ENCODE results near the gene ESYT1. TPM values are rescaled to one million over a fixed set of nuclear protein-coding genes. Genes with fewer than 3 reads are reported as not detected.

The ESYT1 gene
- total and polyA plus RNA-seq, 9 of the 15 experiments (the other 6 are each of a cell fraction or from before 2014, with no cell fraction given), result 132 to 420 (median 164) TPM

DNA sequence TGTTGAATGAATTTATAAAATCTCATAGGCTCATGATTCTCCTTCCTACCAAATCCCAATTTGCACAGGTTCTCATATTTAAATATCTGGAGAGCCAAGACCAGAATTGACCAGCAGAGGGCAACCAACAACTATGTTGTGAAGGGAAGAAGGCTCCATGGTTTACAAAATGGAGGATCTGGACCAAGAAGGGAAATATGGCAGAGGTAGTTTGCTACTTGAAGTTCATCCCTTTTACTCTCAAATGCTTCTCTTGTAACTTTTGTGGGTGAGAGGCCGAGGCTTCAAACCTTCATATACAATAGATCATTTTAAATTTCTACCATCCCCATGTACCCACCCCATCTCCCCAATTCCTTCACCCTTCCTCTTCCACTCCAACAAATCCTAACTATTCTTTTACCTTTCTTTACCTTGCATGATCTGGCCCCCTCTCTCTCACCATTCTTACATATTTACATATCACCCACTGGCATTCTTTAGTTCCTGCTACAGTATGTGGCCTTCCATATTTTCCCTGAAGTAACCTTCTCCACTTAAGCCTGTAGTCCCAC lies 65.0 kb downstream of the ESYT1 start:
- DNase-seq (ENCODE audit: extremely low read depth in 1 of 4, low spot score in 3 of 4) (peak; percentile 59 to 91 (median 67)), ATAC-seq (peak; percentile 21; the same call in 2 of the 3 replicates), FAIRE-seq (peak; percentile 93)
- BruUV-seq (replicated peaks), result no TSS peak
- CTCF ChIA-PET (ENCODE audit: low intra/inter-chr PET ratio), result interaction anchor here (0.7 to 2.2 kb wide), 11 partner anchors 9 to 401 kb away, joined by 3 to 31 read pairs (median 4); partner anchors contain the start of genes ANKRD52, COQ10A, NABP2 and RNF41
- H3K79me2 ChIP-seq (ENCODE audit: control insufficient read depth, insufficient read depth, low read length), result peaks cover 16% of the 10 kb centered on the region
- H3K4me3 ChIP-seq, result no peak overlapping the region
- H3K9me1 ChIP-seq (ENCODE audit: control insufficient read depth, insufficient read depth, low read length), result no peaks in the 10 kb centered on the region
- 0% methylated on average over 1 of the region's 1 CpG for WGBS (ENCODE audit: insufficient coverage, low coverage, missing lambda C conversion rate)
- no peak overlapping the region for H3K4me2 ChIP-seq (ENCODE audit: insufficient read depth, low read length)
- H3K27ac ChIP-seq (ENCODE audit: extremely low read depth, low read depth, low read length), result peak overlapping the region; percentile 29; the same call in 1 of the 3 replicates
- POLR2A ChIA-PET, result interaction anchor here (1.3 kb wide), 1 partner anchor 51 kb away, joined by 3 read pairs; no protein-coding TSS in a partner anchor
- H4K20me1 ChIP-seq (replicated peaks; ENCODE audit: control insufficient read depth, insufficient read depth, low read length), result no peaks in the 10 kb centered on the region
- peak overlapping the region; percentile 97 for H2AFZ ChIP-seq (ENCODE audit: low read depth, low read length)
- no peaks in the 10 kb centered on the region for H3K9me3 ChIP-seq (replicated peaks; ENCODE audit: control insufficient read depth, insufficient read depth, low read depth, low read length)
- in situ Hi-C loops (cut with MboI), result loop anchor here (5.0 kb wide), 2 partner anchors 64 to 274 kb away; partner anchors contain the start of genes ANKRD52 and SPRYD4
- intact Hi-C loops (cut with micrococcal nuclease), result loop anchor here (1.0 to 5.0 kb wide), 6 partner anchors 31 to 397 kb away; partner anchors contain the start of gene NABP2
- peaks cover 4 to 7% of the 10 kb centered on the region in 2 experiments; a peak in 3 of 5 replicates for H3K4me1 ChIP-seq (replicated peaks in 1 of 2; ENCODE audit: control insufficient read depth in 2 of 2, insufficient read depth in 2 of 2, low read length in 2 of 2)
- no peak overlapping the region for H3K9ac ChIP-seq (ENCODE audit: insufficient read depth in 1 of 2, low read depth in 2 of 2, low read length in 2 of 2)
- no peaks in the 10 kb centered on the region for H3K36me3 ChIP-seq (ENCODE audit: control insufficient read depth, insufficient read depth, low read length)
- no peaks in the 10 kb centered on the region for H3K27me3 ChIP-seq (ENCODE audit: control insufficient read depth in 2 of 2, insufficient read depth in 2 of 2, low read length in 2 of 2)
- no peak for TF ChIP-seq MYC (IDR thresholded peaks at IDR 0.05; ENCODE audit: low read depth, low read length)
- TF ChIP-seq MYC (CRISPR knock-in tag; IDR thresholded peaks at IDR 0.05; ENCODE audit: borderline replicate concordance, low read depth), result no peak
- TF ChIP-seq TBP (optimal IDR thresholded peaks at IDR 0.05; ENCODE audit: low read depth, low read length), result peak; percentile 21
- 0 out of 2 replicates have a peak, but pooled peaks have one; percentile 11 for TF ChIP-seq SNIP1 (IDR thresholded peaks at IDR 0.05; ENCODE audit: low read depth)
- peak; percentile 22; the same call in 1 of the 2 replicates for TF ChIP-seq L3MBTL2 (IDR thresholded peaks at IDR 0.05)
- no peak for TF ChIP-seq ETV6 (IDR thresholded peaks at IDR 0.05; ENCODE audit: borderline replicate concordance in 1 of 2, low read depth in 2 of 2, low read length in 1 of 2)
- TF ChIP-seq ETV6 (CRISPR knock-in tag; IDR thresholded peaks at IDR 0.05; ENCODE audit: borderline replicate concordance), result no peak
- peak; percentile 9; the same call in 1 of the 2 replicates for TF ChIP-seq NCOR1 (IDR thresholded peaks at IDR 0.05)
- TF ChIP-seq RAD21 (CRISPR knock-in tag; conservative IDR thresholded peaks at IDR 0.05 in 1 of 2, IDR thresholded peaks at IDR 0.05 in 1 of 2), result peak; percentile 90 to 92
- no peak for TF ChIP-seq ZNF444 (CRISPR knock-in tag; IDR thresholded peaks at IDR 0.05)
- peak; percentile 38 to 95 (median 83) for TF ChIP-seq YY1 (IDR thresholded peaks at IDR 0.05; ENCODE audit: borderline replicate concordance in 1 of 3, control insufficient read depth in 1 of 3, extremely low read depth in 1 of 3, insufficient read depth in 3 of 3, insufficient read length in 1 of 3, insufficient replicate concordance in 2 of 3, low read depth in 1 of 3, low read length in 2 of 3)
- TF ChIP-seq ZNF395 (CRISPR knock-in tag; IDR thresholded peaks at IDR 0.05), result peak; percentile 70; the same call in 1 of the 2 replicates
- TF ChIP-seq MAZ (CRISPR knock-in tag; conservative IDR thresholded peaks at IDR 0.05 in 1 of 2, IDR thresholded peaks at IDR 0.05 in 1 of 2), result peak in 1 of 2 experiments; percentile 34; a peak in 1 of 4 replicates
- peak; percentile 90 for TF ChIP-seq KAT8 (IDR thresholded peaks at IDR 0.05; ENCODE audit: low read depth)
- TF ChIP-seq ZNF134 (CRISPR knock-in tag; conservative IDR thresholded peaks at IDR 0.05), result no peak
- TF ChIP-seq ZC3H11A (IDR thresholded peaks at IDR 0.05; ENCODE audit: low read depth, low read length), result peak; percentile 80; the same call in 1 of the 2 replicates

Measured in K562 (cell line).